ENCODE data around the gene BAIAP2L1.

DNA sequence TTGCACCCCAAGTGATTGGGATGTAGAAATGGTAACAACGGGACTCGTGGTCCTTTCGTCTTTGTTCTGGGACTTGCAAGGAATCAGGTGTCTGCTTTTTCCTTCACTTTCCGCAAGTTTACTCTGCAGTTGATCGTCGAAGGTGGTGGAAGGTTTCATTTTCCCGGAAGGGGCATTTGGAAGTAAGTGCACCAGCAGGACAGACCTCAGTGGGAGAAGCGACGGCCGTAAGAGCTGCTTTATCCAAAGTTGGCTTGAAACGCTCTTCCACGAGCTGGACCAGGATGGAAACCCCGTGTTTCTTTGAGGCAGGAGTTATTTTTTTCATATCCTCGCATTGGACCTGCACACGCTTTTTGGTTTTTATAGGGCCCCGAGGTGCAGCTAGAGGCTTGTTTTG lies 118.2 kb downstream of the BAIAP2L1 start:
- TF ChIP-seq, protein P1, sequence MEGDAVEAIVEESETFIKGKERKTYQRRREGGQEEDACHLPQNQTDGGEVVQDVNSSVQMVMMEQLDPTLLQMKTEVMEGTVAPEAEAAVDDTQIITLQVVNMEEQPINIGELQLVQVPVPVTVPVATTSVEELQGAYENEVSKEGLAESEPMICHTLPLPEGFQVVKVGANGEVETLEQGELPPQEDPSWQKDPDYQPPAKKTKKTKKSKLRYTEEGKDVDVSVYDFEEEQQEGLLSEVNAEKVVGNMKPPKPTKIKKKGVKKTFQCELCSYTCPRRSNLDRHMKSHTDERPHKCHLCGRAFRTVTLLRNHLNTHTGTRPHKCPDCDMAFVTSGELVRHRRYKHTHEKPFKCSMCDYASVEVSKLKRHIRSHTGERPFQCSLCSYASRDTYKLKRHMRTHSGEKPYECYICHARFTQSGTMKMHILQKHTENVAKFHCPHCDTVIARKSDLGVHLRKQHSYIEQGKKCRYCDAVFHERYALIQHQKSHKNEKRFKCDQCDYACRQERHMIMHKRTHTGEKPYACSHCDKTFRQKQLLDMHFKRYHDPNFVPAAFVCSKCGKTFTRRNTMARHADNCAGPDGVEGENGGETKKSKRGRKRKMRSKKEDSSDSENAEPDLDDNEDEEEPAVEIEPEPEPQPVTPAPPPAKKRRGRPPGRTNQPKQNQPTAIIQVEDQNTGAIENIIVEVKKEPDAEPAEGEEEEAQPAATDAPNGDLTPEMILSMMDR (IDR thresholded peaks at IDR 0.05; ENCODE audit: low read length) = no peak
- TF ChIP-seq EZH2 (optimal IDR thresholded peaks at IDR 0.05; ENCODE audit: low read depth, low read length) = no peak
